SK-N-MC (cell line): ENCODE results near the gene CMTM1.
"Not testable (repeated sequence)": the region's sequence is repeated elsewhere in the genome, so short reads cannot be mapped to it uniquely, and the experiment has no call there.

Source experiments
- DNase-seq: peaks from one replicate; pipeline ENCODE4 v3.0.0-alpha.2; 2011; ENCODE audit warnings: low read depth, low spot score
- H3K27ac ChIP-seq: fragments of 200-600 bp; sonication (generic); 2 replicates; pipeline ENCODE4 v1.5.1; 2016; ENCODE audit warnings: mixed run types
- H3K36me3 ChIP-seq: fragments of 200-600 bp; sonication (generic); 2 replicates; pipeline ENCODE4 v1.6.1; 2017; ENCODE audit warnings: antibody characterized with exemption, low read length, mixed read lengths; ENCODE audit not compliant: insufficient read depth
- H3K4me3 ChIP-seq: fragments of 200-600 bp; sonication (generic); 2 replicates; pipeline ENCODE4 v1.5.1; 2016
- H3K9ac ChIP-seq: fragments of 200-600 bp; sonication (generic); 2 replicates; pipeline ENCODE4 v1.8.0; 2017; ENCODE audit warnings: mixed run types, mixed read lengths; ENCODE audit not compliant: insufficient read length
- H3K9me3 ChIP-seq: fragments of 200-600 bp; sonication (generic); 2 replicates; pipeline ENCODE4 v1.6.1; 2017; ENCODE audit warnings: low read depth, mild to moderate bottlenecking, antibody characterized with exemption, low read length, moderate library complexity, mixed read lengths
- EZH2 ChIP-seq: fragments of 200-600 bp; sonication (generic); IDR thresholded peaks from one replicate; pipeline ENCODE4 v1.6.1; 2017; ENCODE audit warnings: antibody characterized with exemption
- FOXP2 ChIP-seq: optimal IDR thresholded peaks from 2 replicates; pipeline ENCODE3; 2011; ENCODE audit warnings: mild to moderate bottlenecking, moderate library complexity; ENCODE audit not compliant: insufficient read depth; ENCODE audit errors: extremely low read length, control extremely low read depth
- POLR2AphosphoS5 ChIP-seq: IDR thresholded peaks from 2 replicates; pipeline ENCODE4 v1.6.1; 2012; ENCODE audit warnings: mild to moderate bottlenecking, low read depth, low read length, borderline replicate concordance

The CMTM1 gene

GRCh38 chr16:66618588-66619375, 52.5 kb downstream of the CMTM1 start:
- no peak for TF ChIP-seq FOXP2
- TF ChIP-seq EZH2 = no peak
- TF ChIP-seq POLR2AphosphoS5 = no peak
- no peaks in the 10 kb centered on the region; the same call in none of the 2 replicates for H3K36me3 ChIP-seq
- no peaks in the 10 kb centered on the region for H3K9me3 ChIP-seq
- peak overlapping the region; percentile 71 for H3K27ac ChIP-seq
- no peak for DNase-seq
- H3K9ac ChIP-seq = no peak overlapping the region
- H3K4me3 ChIP-seq = no peak overlapping the region

- TF ChIP-seq POLR2AphosphoS5 (peak; percentile 18; the same call in 1 of the 2 replicates), EZH2 (no peak)
- no peaks in the 10 kb centered on the region for H3K9me3 ChIP-seq
- no peaks in the 10 kb centered on the region for H3K36me3 ChIP-seq
- peak overlapping the region; percentile 71 for H3K27ac ChIP-seq
- H3K4me3 ChIP-seq = no peak overlapping the region; the same call in 1 of the 2 replicates
- H3K9ac ChIP-seq = no peak overlapping the region
- peak; percentile 44 for DNase-seq
Observed at GRCh38 chr16:66619534-66620428, 53.5 kb downstream of the CMTM1 start.

GRCh38 chr16:66620429-66620795, 54.2 kb downstream of the CMTM1 start:
- H3K36me3 ChIP-seq = no peaks in the 10 kb centered on the region
- no peak for DNase-seq
- no peak overlapping the region for H3K9ac ChIP-seq
- H3K27ac ChIP-seq = peak overlapping the region; percentile 19; the same call in 1 of the 2 replicates
- TF ChIP-seq FOXP2 (no peak), POLR2AphosphoS5 (no peak), EZH2 (no peak)
- no peak overlapping the region for H3K4me3 ChIP-seq
- no peaks in the 10 kb centered on the region for H3K9me3 ChIP-seq

GRCh38 chr16:66621973-66622372, 55.7 kb downstream of the CMTM1 start:
- Histone ChIP-seq H3K9ac (no peak overlapping the region), H3K9me3 (no peaks in the 10 kb centered on the region), H3K27ac (no peak overlapping the region), H3K36me3 (no peaks in the 10 kb centered on the region), H3K4me3 (no peak overlapping the region)
- no peak for TF ChIP-seq POLR2AphosphoS5
- no peak for TF ChIP-seq FOXP2
- TF ChIP-seq EZH2 = no peak
- no peak for DNase-seq

- DNase-seq = no peak
Observed at GRCh38 chr16:66622863-66623262, 56.6 kb downstream of the CMTM1 start.

GRCh38 chr16:66623755-66624154, 57.5 kb downstream of the CMTM1 start:
- no peak for TF ChIP-seq EZH2
- no peak for TF ChIP-seq POLR2AphosphoS5
- TF ChIP-seq FOXP2 = no peak
- Histone ChIP-seq H3K9ac (no peak overlapping the region), H3K36me3 (no peaks in the 10 kb centered on the region), H3K27ac (no peak overlapping the region), H3K4me3 (no peak overlapping the region), H3K9me3 (no peaks in the 10 kb centered on the region)
- no peak for DNase-seq

More at GRCh38 chr16:66622863-66623262, 56.6 kb downstream of the CMTM1 start:
- Histone ChIP-seq H3K9ac (no peak overlapping the region), H3K9me3 (no peaks in the 10 kb centered on the region), H3K36me3 (no peaks in the 10 kb centered on the region), H3K27ac (no peak overlapping the region), H3K4me3 (no peak overlapping the region)
- TF ChIP-seq POLR2AphosphoS5 (no peak), FOXP2 (no peak), EZH2 (no peak)

GRCh38 chr16:66627611-66628378, 61.6 kb downstream of the CMTM1 start:
- not testable (repeated sequence) for DNase-seq, H3K4me3 ChIP-seq, H3K9ac ChIP-seq, H3K36me3 ChIP-seq, H3K9me3 ChIP-seq, H3K27ac ChIP-seq
